GM18520 (cell line): ENCODE data around the gene TRIP12.
"Not testable (repeated sequence)": the region's sequence is repeated elsewhere in the genome, so short reads cannot be mapped to it uniquely, and the experiment has no call there.

Experiments
- ATAC-seq: cut with Tn5 transposase; IDR thresholded peaks from one replicate; pipeline ENCODE4 v1.9.1; 2021; ENCODE audit not compliant: unreplicated experiment

TRIP12 gene

GRCh38 chr2:229779650-229780049 is 142.2 kb downstream of the TRIP12 start:
- ATAC-seq, result no peak

GRCh38 chr2:229777716-229778115 is 144.1 kb downstream of the TRIP12 start:
- ATAC-seq, result no peak

DNA sequence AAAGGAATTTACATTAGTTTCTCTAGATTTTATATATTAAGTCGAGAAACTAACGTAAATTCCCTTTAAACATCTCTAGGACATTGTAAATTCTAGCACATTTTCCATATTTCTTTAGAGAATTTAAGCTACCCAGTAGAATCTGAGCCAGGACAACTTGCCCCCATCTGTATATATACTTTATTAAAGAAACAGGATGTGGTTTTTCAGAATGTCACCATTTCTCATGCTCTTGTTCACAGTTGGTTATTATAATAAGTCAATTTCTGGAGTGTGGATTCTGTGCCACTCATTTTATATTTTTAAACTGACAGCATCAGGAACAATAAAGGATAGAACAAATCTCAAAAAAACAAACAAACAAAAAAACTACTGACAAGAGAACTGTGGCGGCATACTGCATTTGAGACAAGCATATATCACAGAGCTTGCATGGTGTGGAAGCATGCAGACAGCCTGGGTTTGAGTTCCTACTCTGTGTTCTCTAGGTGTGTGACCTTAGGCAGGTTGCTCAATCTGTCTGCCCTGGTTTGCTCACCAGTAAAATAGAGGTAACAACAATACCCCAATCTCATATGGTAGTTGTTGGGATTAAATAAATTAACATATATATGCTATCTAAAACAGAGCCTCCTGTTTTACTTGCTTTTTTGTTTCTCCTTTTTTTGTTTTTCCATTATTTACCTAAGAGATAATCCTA is 146.0 kb downstream of the TRIP12 start:
- ATAC-seq, result no peak

DNA sequence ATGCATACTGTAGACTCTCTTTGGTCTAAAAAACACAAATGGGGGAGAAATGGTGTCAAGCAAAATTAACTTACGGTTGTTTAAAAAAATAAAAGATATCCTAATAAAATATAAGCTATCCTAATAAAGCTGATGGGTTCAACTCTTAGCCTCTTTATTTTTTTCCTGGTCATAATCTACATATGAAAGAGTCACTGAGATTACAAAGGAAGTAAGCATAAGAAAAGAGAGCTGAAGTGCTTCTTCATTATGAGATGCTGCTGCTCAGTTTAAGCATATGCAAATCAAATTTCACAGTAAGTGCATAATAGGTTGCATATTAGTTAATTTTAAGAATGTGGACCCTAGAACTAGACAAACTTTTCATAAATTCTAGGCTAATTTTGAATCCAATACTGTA is 147.6 kb downstream of the TRIP12 start:
- no peak for ATAC-seq

DNA sequence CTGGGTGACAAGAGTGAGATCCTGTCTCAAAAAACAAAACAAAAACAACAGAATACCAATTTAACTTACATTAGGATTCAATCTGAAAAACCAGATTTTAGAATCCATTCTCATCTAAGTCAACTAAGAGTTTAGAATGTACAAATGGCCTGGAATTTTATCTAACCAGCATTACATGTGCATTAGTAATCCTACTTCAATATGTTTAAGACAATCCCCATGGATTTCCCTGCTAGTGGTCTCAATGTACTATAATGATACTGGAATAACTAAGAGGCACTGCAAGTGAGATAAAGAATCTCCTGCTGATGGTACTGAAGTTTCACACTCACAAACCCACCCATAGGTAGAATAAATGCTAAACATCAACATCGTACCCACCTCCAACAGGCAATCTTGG is 153.6 kb downstream of the TRIP12 start:
- no peak for ATAC-seq

GRCh38 chr2:229765721-229766120 is 156.1 kb downstream of the TRIP12 start:
- ATAC-seq, result no peak

GRCh38 chr2:229761663-229762062 is 160.1 kb downstream of the TRIP12 start:
- no peak for ATAC-seq

DNA sequence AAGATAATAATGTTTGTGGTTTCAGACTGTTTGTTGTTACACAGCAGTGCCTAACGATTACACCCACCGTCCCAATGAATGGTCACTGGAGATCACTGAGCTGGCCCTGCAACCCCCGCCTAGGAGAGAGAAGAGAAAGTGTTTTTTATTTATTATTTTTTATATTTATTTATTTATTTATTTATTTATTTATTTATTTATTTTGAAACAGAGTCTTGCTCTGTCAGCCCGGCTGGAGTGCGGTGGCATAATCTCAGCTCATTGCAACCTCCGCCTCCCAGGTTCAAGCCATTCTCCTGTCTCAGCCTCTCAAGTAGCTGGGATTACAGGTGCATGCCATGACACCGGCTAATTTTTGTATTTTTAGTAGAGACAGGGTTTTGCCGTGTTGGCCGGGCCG is 164.3 kb downstream of the TRIP12 start:
- ATAC-seq, result not testable (repeated sequence)

DNA sequence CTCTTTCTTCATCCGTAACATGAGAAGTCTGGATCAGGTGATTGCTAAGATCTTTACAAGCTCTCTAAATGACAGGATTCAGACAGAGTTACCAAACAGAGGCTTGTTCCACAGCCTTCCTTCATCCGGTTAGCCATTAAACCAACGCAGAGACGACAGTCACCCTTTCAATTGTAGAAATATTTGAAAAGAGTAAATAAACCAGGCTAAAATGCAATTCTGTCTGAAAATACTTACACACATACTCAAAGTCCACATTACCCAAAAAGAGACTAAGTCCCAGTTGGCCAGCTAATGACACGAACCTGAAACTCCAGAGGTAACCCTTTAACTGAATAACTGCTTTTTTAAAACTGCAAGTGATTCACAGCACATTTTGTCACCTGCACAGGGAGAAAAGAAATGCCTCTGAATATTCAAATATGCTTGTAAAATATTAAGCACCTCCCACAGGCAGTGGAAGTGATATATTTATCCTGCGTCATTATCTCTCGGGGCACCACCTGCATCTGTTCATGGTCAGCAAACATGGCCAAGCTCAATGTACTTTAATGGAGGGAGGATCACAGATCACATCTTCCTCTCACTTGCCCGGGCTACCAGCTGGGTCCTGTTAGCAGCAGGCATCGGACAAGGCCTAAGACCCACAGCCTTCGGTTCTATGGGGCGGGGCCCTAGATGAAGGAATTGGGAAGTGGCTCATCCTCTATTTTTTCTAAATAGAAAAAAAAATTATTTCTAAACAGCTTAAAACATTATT is 168.7 kb downstream of the TRIP12 start:
- ATAC-seq, result no peak

- ATAC-seq, result no peak
Observed at GRCh38 chr2:229749779-229750178, 172.0 kb downstream of the TRIP12 start.

DNA sequence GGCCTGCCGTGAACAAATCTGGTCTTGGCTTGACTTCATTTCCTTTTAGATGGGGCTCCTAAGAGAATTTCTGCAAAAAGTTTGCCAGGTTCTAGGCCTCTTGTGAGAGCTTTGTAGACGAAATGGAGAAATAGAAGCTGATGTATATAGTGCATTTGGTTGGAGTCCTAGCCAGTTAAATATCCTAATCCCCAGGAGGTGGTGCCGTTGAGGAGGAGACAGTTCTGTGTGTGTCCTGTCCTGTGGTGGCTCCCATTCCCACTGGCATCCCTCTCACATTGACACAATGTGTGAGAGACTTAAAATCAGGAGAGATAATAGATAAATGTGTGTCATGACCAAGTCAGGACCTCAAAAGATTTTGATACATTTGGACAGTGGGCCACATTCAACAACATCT is 172.9 kb downstream of the TRIP12 start:
- no peak for ATAC-seq

DNA sequence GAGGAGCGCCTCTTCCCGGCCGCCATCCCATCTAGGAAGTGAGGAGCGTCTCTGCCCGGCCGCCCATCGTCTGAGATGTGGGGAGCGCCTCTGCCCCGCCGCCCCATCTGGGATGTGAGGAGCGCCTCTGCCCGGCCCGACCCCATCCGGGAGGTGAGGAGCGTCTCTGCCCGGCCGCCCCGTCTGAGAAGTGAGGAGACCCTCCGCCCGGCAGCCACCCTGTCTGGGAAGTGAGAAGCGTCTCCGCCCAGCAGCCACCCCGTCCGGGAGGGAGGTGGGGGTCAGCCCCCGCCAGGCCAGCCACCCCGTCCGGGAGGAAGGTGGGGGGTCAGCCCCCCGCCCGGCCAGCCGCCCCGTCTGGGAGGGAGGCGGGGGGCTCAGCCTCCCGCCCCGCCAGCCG is 179.1 kb downstream of the TRIP12 start:
- ATAC-seq, result not testable (repeated sequence)

DNA sequence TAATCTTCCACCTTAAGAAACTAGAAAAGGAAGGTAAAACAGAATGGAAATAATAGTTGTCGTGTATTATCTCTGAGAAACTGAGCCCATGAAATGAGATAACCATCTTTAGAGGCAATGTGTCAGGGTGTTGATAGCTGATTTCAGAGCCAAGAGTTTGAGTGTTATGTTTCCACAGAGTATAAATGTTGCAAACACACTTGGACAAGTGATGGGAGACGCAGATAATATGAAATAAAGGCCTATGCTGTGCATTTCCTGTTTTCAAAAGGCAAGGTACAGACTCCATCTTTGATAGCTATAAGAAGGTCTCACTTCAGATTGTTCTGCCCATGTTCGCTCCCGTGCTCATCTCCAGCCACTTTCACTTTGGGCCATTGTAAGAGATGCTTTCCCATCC is 181.5 kb downstream of the TRIP12 start:
- ATAC-seq, result no peak

DNA sequence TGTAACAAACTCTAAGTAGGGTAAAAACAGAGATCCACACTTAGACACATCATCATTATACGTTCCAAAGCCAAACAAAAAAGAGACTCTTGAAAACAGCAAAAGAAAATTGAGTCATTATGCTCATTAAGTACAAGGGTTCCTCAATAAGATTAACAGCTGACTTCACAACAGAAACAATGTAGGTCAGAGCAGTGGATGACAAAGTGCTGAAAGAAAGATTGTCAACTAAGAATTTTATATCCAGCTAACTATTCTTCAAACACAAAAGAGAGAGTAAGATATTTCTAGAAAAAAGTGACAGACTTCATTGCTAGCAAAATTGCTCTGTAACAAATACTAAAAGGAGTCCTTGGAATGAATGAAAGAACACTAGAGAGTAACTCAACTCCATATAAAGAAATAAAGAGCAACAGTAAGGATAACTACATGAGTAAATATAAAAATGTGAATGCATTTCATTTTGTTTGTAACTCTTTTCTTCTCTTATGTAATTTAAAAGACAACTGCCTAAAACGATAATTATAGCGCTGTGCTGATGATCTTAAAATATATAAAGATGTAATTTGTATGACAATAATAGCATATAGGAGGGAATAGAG is 183.7 kb downstream of the TRIP12 start:
- no peak for ATAC-seq

DNA sequence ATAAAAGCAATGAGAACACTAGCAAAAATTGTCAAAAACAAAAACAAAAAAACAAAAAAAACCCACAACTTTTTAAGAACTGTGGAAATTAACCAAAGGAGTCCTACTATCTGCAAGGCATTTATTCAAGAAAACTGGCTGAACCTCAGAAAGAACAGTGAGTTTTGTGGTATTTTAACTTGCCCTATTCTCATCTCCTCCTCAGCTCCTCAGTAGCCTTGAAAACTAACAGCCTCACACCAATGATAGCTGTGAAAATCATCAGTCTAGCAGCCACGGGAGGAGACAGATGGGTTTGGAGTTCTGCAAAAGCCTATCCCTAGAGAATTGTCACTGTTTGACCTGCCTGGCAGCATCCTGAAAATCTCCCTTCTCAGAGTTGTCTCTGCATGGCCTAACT is 187.4 kb downstream of the TRIP12 start:
- no peak for ATAC-seq

- no peak for ATAC-seq
Observed at GRCh38 chr2:229733611-229734245, 188.1 kb downstream of the TRIP12 start.

DNA sequence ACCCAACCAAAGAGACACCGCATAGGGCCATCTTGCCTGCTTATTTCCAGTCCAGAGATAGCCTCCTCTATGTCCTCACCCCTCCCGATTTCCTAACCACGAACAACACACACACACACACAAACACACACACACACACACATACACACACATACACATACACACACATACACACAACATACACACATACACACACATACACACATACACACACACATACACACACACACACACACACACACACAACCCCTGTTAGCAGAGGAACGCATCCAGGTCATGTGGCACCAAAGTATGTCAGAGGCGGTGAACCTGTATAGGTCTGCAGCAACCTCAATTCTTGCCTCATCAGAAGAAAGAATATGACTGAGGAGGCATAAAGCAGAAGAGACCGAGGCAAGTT is 188.9 kb downstream of the TRIP12 start:
- ATAC-seq, result no peak

GRCh38 chr2:229731916-229732315 is 189.9 kb downstream of the TRIP12 start:
- no peak for ATAC-seq

DNA sequence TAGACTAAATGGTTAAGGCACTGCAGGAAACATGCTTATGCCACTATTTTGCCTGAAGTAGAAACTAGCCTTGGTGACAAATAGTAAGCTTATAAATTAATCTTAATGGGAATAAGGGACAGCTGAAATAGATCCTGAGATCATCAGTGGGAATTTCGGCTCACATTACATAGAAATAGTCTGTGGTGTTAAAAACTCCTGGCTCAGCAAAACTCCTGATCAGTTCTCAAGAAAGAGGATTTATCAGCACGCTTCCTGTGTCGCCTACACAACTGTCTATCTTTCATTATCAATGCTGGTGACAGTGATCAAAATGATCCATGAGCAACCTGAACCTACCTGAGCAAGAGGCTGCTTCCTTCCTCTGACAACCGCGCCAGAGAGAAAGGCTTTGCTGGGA is 190.4 kb downstream of the TRIP12 start:
- no peak for ATAC-seq

- no peak for ATAC-seq
Observed at GRCh38 chr2:229728370-229728769, 193.4 kb downstream of the TRIP12 start.

GRCh38 chr2:229726643-229727042 is 195.2 kb downstream of the TRIP12 start:
- ATAC-seq, result no peak
